Neural cell (in vitro differentiated cells): ENCODE data around the gene WRAP53. TPM values are rescaled to one million over a fixed set of nuclear protein-coding genes. Genes with fewer than 3 reads are reported as not detected.

ENCODE experiments used
- H2AFZ ChIP-seq: fragments of 200-600, 300-800 bp; sonication (generic), shearing (Covaris generic); 2 replicates; pipeline ENCODE4 v1.6.0; 2014; ENCODE audit warnings: low read depth, mild to moderate bottlenecking, antibody characterized with exemption, low read length, moderate library complexity
- H3F3A ChIP-seq: fragments of 200-600 bp; shearing (Covaris generic); 2 replicates; pipeline ENCODE4 v1.6.1; 2016; ENCODE audit warnings: mild to moderate bottlenecking, moderate library complexity, mixed read lengths, antibody characterized with exemption, low read length; ENCODE audit not compliant: insufficient read depth, poor library complexity, severe bottlenecking
- H3K27ac ChIP-seq: fragments of 200-600, 300-800 bp; sonication (generic), shearing (Covaris generic); 2 replicates; pipeline ENCODE4 v1.5.1; 2014; ENCODE audit warnings: mild to moderate bottlenecking, low read length, moderate library complexity
- H3K27me3 ChIP-seq: fragments of 300-800, 200-600 bp; sonication (generic), shearing (Covaris generic); 2 replicates; pipeline ENCODE4 v1.6.0; 2014; ENCODE audit warnings: mild to moderate bottlenecking, low read depth, low read length, moderate library complexity; ENCODE audit not compliant: insufficient read depth
- H3K36me3 ChIP-seq: fragments of 300-800, 200-600 bp; sonication (generic), shearing (Covaris generic); 2 replicates; pipeline ENCODE4 v1.5.1; 2014; ENCODE audit warnings: mild to moderate bottlenecking, antibody characterized with exemption, low read length, moderate library complexity; ENCODE audit not compliant: insufficient read depth
- H3K4me2 ChIP-seq: fragments of 300-800, 200-600 bp; sonication (generic), shearing (Covaris generic); 2 replicates; pipeline ENCODE4 v1.6.0; 2014; ENCODE audit warnings: mild to moderate bottlenecking, low read length
- H3K4me3 ChIP-seq: fragments of 300-800, 200-600 bp; sonication (generic), shearing (Covaris generic); 2 replicates; pipeline ENCODE4 v1.5.1; 2014; ENCODE audit warnings: mild to moderate bottlenecking, low read length, moderate library complexity
- H3K79me2 ChIP-seq: fragments of 200-600 bp; shearing (Covaris generic); replicated peaks from 2 replicates; pipeline ENCODE4 v1.6.0; 2014; ENCODE audit warnings: mild to moderate bottlenecking, low read length, moderate library complexity; ENCODE audit not compliant: insufficient read depth
- H3K9ac ChIP-seq: fragments of 300-800, 200-600 bp; sonication (generic), shearing (Covaris generic); 2 replicates; pipeline ENCODE4 v1.6.1; 2016; ENCODE audit warnings: mild to moderate bottlenecking, low read length, mixed read lengths
- H3K9me2 ChIP-seq: fragments of 200-600 bp; shearing (Covaris generic); 2 replicates; pipeline ENCODE4 v1.6.1; 2016; ENCODE audit warnings: mild to moderate bottlenecking, low read length, mixed read lengths; ENCODE audit not compliant: insufficient read depth
- H3K9me3 ChIP-seq: fragments of 200-600, 300-800 bp; sonication (generic), shearing (Covaris generic); 2 replicates; pipeline ENCODE4 v1.6.1; 2016; ENCODE audit warnings: mild to moderate bottlenecking, mixed run types, low read length, moderate library complexity, mixed read lengths
- H4K20me1 ChIP-seq: fragments of 200-600 bp; shearing (Covaris generic); 2 replicates; pipeline ENCODE4 v1.6.1; 2016; ENCODE audit warnings: mild to moderate bottlenecking, mixed run types; ENCODE audit not compliant: insufficient read depth
- CTCF ChIP-seq: fragments of 450-650 bp; IDR thresholded peaks from 2 replicates; pipeline ENCODE4 v1.5.1; 2014; ENCODE audit warnings: antibody characterized with exemption, mild to moderate bottlenecking, moderate library complexity; ENCODE audit not compliant: poor library complexity, severe bottlenecking
- EP300 ChIP-seq: fragments of 450-650 bp; conservative IDR thresholded peaks from 2 replicates; pipeline ENCODE4 v1.6.1; 2014; ENCODE audit warnings: antibody characterized with exemption, mild to moderate bottlenecking, moderate library complexity; ENCODE audit not compliant: poor library complexity, severe bottlenecking
- EZH2 ChIP-seq: fragments of 200-600, 300-800 bp; shearing (Covaris generic), sonication (generic); IDR thresholded peaks from 2 replicates; pipeline ENCODE4 v1.6.1; 2014; ENCODE audit warnings: antibody characterized with exemption, low read length, borderline replicate concordance, mild to moderate bottlenecking; ENCODE audit not compliant: insufficient read depth, poor library complexity, severe bottlenecking
- MXI1 ChIP-seq: fragments of 450-650 bp; conservative IDR thresholded peaks from 2 replicates; pipeline ENCODE4 v1.6.1; 2014; ENCODE audit warnings: antibody characterized with exemption, mild to moderate bottlenecking; ENCODE audit not compliant: poor library complexity, severe bottlenecking
- POLR2AphosphoS5 ChIP-seq: IDR thresholded peaks from 2 replicates; pipeline ENCODE4 v1.6.1; 2012
- RAD21 ChIP-seq: fragments of 450-650 bp; conservative IDR thresholded peaks from 2 replicates; pipeline ENCODE4 v1.6.1; 2014; ENCODE audit warnings: antibody characterized with exemption, mild to moderate bottlenecking, moderate library complexity
- REST ChIP-seq: IDR thresholded peaks from 2 replicates; pipeline ENCODE4 v1.6.1; 2012; ENCODE audit warnings: borderline replicate concordance
- SMC3 ChIP-seq: fragments of 450-650 bp; conservative IDR thresholded peaks from 2 replicates; pipeline ENCODE4 v1.6.1; 2014; ENCODE audit warnings: antibody characterized with exemption, mild to moderate bottlenecking, moderate library complexity; ENCODE audit not compliant: poor library complexity
- TAF1 ChIP-seq: IDR thresholded peaks from 2 replicates; pipeline ENCODE4 v1.6.1; 2012; ENCODE audit warnings: low read depth
- polyA plus RNA-seq: library from polyadenylated mRNA; depleted of rRNA; stranded (reverse); fragments of >200 nt; gene quantifications from 2 replicates; pipeline ENCODE4 v1.2.3, GENCODE V29; 2014

WRAP53 gene
- polyA plus RNA-seq, 1 donor from 2014 or later, result 20.1 TPM

GRCh38 chr17:7697828-7698588 is 9.7 kb downstream of the WRAP53 start:
- no peaks in the 10 kb centered on the region for H3K79me2 ChIP-seq
- TF ChIP-seq CTCF, result no peak
- TF ChIP-seq TAF1, result no peak
- TF ChIP-seq SMC3, result no peak
- TF ChIP-seq EP300, result no peak
- TF ChIP-seq MXI1, result no peak
- TF ChIP-seq POLR2AphosphoS5, result no peak
- TF ChIP-seq REST, result no peak
- TF ChIP-seq EZH2, result no peak
- no peaks in the 10 kb centered on the region for H3K9me2 ChIP-seq
- H2AFZ ChIP-seq, result no peak overlapping the region
- H3K4me2 ChIP-seq, result no peak overlapping the region
- no peaks in the 10 kb centered on the region for H4K20me1 ChIP-seq
- H3K4me3 ChIP-seq, result no peak overlapping the region
- no peaks in the 10 kb centered on the region for H3K36me3 ChIP-seq
- no peaks in the 10 kb centered on the region for H3K27me3 ChIP-seq
- no peak overlapping the region for H3K27ac ChIP-seq
- H3K9ac ChIP-seq, result no peak overlapping the region
- no peaks in the 10 kb centered on the region for H3K9me3 ChIP-seq
- no peaks in the 10 kb centered on the region for H3F3A ChIP-seq

- TF ChIP-seq RAD21 (no peak), EZH2 (no peak), SMC3 (no peak), POLR2AphosphoS5 (no peak), TAF1 (no peak)
- no peak overlapping the region for H3K4me2 ChIP-seq
Measured at GRCh38 chr17:7700510-7700909, 12.2 kb downstream of the WRAP53 start.

More at GRCh38 chr17:7700510-7700909, 12.2 kb downstream of the WRAP53 start:
- Histone ChIP-seq H3K9me3 (no peaks in the 10 kb centered on the region), H3F3A (peaks cover 6% of the 10 kb centered on the region), H3K9ac (no peak overlapping the region), H3K79me2 (peaks cover 4% of the 10 kb centered on the region), H3K27me3 (no peaks in the 10 kb centered on the region), H4K20me1 (no peaks in the 10 kb centered on the region), H2AFZ (no peak overlapping the region), H3K4me3 (no peak overlapping the region), H3K27ac (no peak overlapping the region), H3K36me3 (no peaks in the 10 kb centered on the region), H3K9me2 (no peaks in the 10 kb centered on the region)
